ENCODE data around the gene PLD5. TPM values are rescaled to one million over a fixed set of nuclear protein-coding genes. Genes with fewer than 3 reads are reported as not detected.

The PLD5 gene
- total and polyA plus RNA-seq, 3 donors from 2014 or later, result 0.63 to 1.7 (median 0.81) TPM

- 39 to 43% methylated on average over 3 of the region's 3 CpGs for WGBS, 2 donors
- H3K36me3 ChIP-seq (ENCODE audit: low read depth, missing control alignments), result no peaks in the 10 kb centered on the region
- TF ChIP-seq POLR2A (IDR thresholded peaks at IDR 0.05) (no peak), CTCF (IDR thresholded peaks at IDR 0.05) (no peak)
- DNase-seq, result no peak
- H3K4me1 ChIP-seq, result peaks cover 3% of the 10 kb centered on the region
- H3K27me3 ChIP-seq, result no peaks in the 10 kb centered on the region
- H3K4me3 ChIP-seq, result no peak overlapping the region
- intact Hi-C loops (cut with DNase I; ENCODE audit: low total_unique reads), result no loop called here
- no peak overlapping the region for H3K27ac ChIP-seq
- H3K9me3 ChIP-seq, result no peaks in the 10 kb centered on the region
These were observed 377.8 kb downstream of the PLD5 start for GRCh38 chr1:242146652-242147051.

- DNase-seq, result no peak
- Histone ChIP-seq H3K4me1 (no peaks in the 10 kb centered on the region), H3K9me3 (no peaks in the 10 kb centered on the region), H3K36me3 (ENCODE audit: low read depth, missing control alignments) (no peaks in the 10 kb centered on the region), H3K27ac (no peak overlapping the region), H3K27me3 (no peaks in the 10 kb centered on the region), H3K4me3 (no peak overlapping the region)
- 94 to 100% methylated on average over 1 of the region's 1 CpG for WGBS, 2 donors
- intact Hi-C loops (cut with DNase I; ENCODE audit: low total_unique reads), result no loop called here
- TF ChIP-seq POLR2A (IDR thresholded peaks at IDR 0.05) (no peak), CTCF (IDR thresholded peaks at IDR 0.05) (no peak)
These were observed 383.7 kb downstream of the PLD5 start for GRCh38 chr1:242140836-242141235.

- DNase-seq, result no peak
- Histone ChIP-seq H3K27me3 (no peaks in the 10 kb centered on the region), H3K4me1 (no peaks in the 10 kb centered on the region), H3K36me3 (ENCODE audit: low read depth, missing control alignments) (no peaks in the 10 kb centered on the region), H3K4me3 (no peak overlapping the region), H3K9me3 (no peaks in the 10 kb centered on the region), H3K27ac (no peak overlapping the region)
- 69 to 85% methylated on average over 4 of the region's 4 CpGs for WGBS, 2 donors
- TF ChIP-seq CTCF (IDR thresholded peaks at IDR 0.05), result no peak
- no peak for TF ChIP-seq POLR2A (IDR thresholded peaks at IDR 0.05)
- intact Hi-C loops (cut with DNase I; ENCODE audit: low total_unique reads), result no loop called here
These were observed 384.5 kb downstream of the PLD5 start for GRCh38 chr1:242139986-242140385.

- Histone ChIP-seq H3K4me1 (no peaks in the 10 kb centered on the region), H3K27ac (no peak overlapping the region), H3K27me3 (no peaks in the 10 kb centered on the region), H3K4me3 (no peak overlapping the region), H3K36me3 (ENCODE audit: low read depth, missing control alignments) (no peaks in the 10 kb centered on the region), H3K9me3 (no peaks in the 10 kb centered on the region)
- no peak for TF ChIP-seq POLR2A (IDR thresholded peaks at IDR 0.05)
- no peak for TF ChIP-seq CTCF (IDR thresholded peaks at IDR 0.05)
- intact Hi-C loops (cut with DNase I; ENCODE audit: low total_unique reads), result no loop called here
- WGBS, 2 donors, result 85 to 91% methylated on average over 5 to 6 of the region's 6 CpGs
- no peak for DNase-seq
These were observed 385.1 kb downstream of the PLD5 start for GRCh38 chr1:242139442-242139841.

- no peak for TF ChIP-seq POLR2A (IDR thresholded peaks at IDR 0.05)
- TF ChIP-seq CTCF (IDR thresholded peaks at IDR 0.05), result no peak
- no peak overlapping the region for H3K4me3 ChIP-seq
- no peak overlapping the region for H3K27ac ChIP-seq
- H3K4me1 ChIP-seq, result no peaks in the 10 kb centered on the region
- no peak for DNase-seq
- no peaks in the 10 kb centered on the region for H3K36me3 ChIP-seq (ENCODE audit: low read depth, missing control alignments)
- no peaks in the 10 kb centered on the region for H3K27me3 ChIP-seq
- 54 to 56% methylated on average over 3 of the region's 3 CpGs for WGBS, 2 donors
- intact Hi-C loops (cut with DNase I; ENCODE audit: low total_unique reads), result no loop called here
- H3K9me3 ChIP-seq, result no peaks in the 10 kb centered on the region
These were observed 390.7 kb downstream of the PLD5 start for GRCh38 chr1:242133796-242134195.

All from testis (tissue), 3 donors.